Upper lobe of left lung (tissue), 6 donors: ENCODE measurements around the gene ARHGAP26. TPM values are rescaled to one million over a fixed set of nuclear protein-coding genes. Genes with fewer than 3 reads are reported as not detected.

Experiments
- ATAC-seq, 2 donors: fragments of 200-7000 bp; cut with Tn5 transposase; one replicate each; pipeline ENCODE4 v1.9.1; 2022; ENCODE audit warnings: mild to moderate bottlenecking in 2 of 2, moderate library complexity in 2 of 2; ENCODE audit not compliant: low FRiP score in 2 of 2
- DNase-seq, 2 donors: peaks; one replicate each; pipeline ENCODE4 v3.0.0-alpha.2; 2019 to 2020
- H3K27ac ChIP-seq, 4 donors: fragments of 200-600 bp; sonication (generic); one replicate each; pipeline ENCODE4 v1.5.1; 2016 to 2019
- H3K27me3 ChIP-seq, 4 donors: fragments of 200-600 bp; sonication (generic); one replicate each; pipeline ENCODE4 v1.5.1; 2017 to 2019
- H3K36me3 ChIP-seq, 4 donors: fragments of 200-600 bp; sonication (generic); one replicate each; pipeline ENCODE4 v1.5.1; 2016 to 2019
- H3K4me1 ChIP-seq, 4 donors: fragments of 200-600 bp; sonication (generic); one replicate each; pipeline ENCODE4 v1.5.1; 2018 to 2019
- H3K4me3 ChIP-seq, 4 donors: fragments of 200-600 bp; sonication (generic); one replicate each; pipeline ENCODE4 v1.5.1; 2017 to 2019; ENCODE audit warnings: mild to moderate bottlenecking in 2 of 4, moderate library complexity in 1 of 4
- H3K9me3 ChIP-seq, 4 donors: fragments of 200-600 bp; sonication (generic); one replicate each; pipeline ENCODE4 v1.5.1; 2018 to 2019
- CTCF ChIP-seq, 6 experiments: fragments of 450-650 bp in 4 of 6; fragments of 200-600 bp in 2 of 6; sonication (generic) in 2 of 6; IDR thresholded peaks; one replicate each; pipeline ENCODE4 v1.5.1; 2016 to 2019; ENCODE audit warnings: antibody characterized with exemption in 6 of 6
- EP300 ChIP-seq, 4 donors: sonication (generic); formaldehyde crosslinking; IDR thresholded peaks; one replicate each; pipeline ENCODE4 v1.5.1; 2017; ENCODE audit warnings: antibody characterized with exemption in 4 of 4, control low read depth in 2 of 4
- POLR2A ChIP-seq, 4 donors: fragments of 450-650 bp; IDR thresholded peaks; one replicate each; pipeline ENCODE4 v1.5.1; 2016 to 2017; ENCODE audit warnings: antibody characterized with exemption in 4 of 4, mild to moderate bottlenecking in 2 of 4
- POLR2AphosphoS5 ChIP-seq, 2 donors: sonication (generic); formaldehyde crosslinking; IDR thresholded peaks; one replicate each; pipeline ENCODE4 v1.5.1; 2017; ENCODE audit warnings: antibody characterized with exemption in 2 of 2
- WGBS, 2 donors: methylation state at CpG; one replicate each; pipeline ENCODE4 v1.1.5; 2017 to 2018; 5-methylcytosine and 5-hydroxymethylcytosine counted together
- total RNA-seq, 6 donors: library from RNA; depleted of rRNA in 4 of 6; stranded (reverse); fragments of >200 nt in 4 of 6; gene quantifications; one replicate each; pipeline versions ENCODE4 v1.1.0 to v1.2.1, GENCODE V29; 2016 to 2021
- donor health status: DM: no; HTN: no; CAD: no; lungs with moderate emphysema.
- donor health status: DM: no; HTN: yes; CAD: no; lungs with severe emphysema.

ARHGAP26 gene
- total RNA-seq, 6 donors from 2014 or later = 34.9 to 90.1 (median 38.9) TPM

DNA sequence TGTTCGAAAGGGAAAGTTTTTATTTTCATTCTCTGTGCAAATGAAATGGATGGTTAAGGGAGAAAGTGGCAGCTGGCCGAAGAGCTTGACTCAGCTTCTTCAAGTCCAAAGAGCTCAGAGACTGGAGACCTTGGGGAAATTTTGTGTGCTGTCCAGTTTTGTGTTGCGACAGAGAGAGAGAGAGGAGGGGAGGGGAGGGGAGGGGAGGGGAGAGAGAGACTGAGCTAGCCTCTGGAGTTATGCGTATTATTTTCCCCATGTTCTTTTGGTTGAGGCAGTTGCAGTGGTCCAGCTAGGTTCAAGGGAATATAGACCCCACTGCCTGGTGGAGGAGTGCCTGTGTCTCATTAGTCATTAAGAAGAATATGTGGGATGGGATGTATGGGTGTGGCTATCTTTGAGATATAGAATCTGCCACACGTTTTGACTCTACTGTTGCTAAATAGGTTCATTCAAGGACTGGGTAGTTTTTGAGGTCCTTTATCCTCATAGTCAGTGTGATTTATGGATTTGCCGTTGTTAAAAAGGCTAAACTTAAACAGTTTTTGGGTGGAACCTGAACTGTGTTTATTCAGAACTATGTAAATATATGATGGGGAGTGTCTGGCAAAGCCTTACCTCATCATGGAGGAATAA is 69.7 kb downstream of the ARHGAP26 start:
- Histone ChIP-seq H3K4me3 (no peak overlapping the region), H3K27ac (peak overlapping the region in 1 of 4 donors; percentile 33), H3K27me3 (no peaks in the 10 kb centered on the region), H3K4me1 (peaks cover 15 to 30% (median 17%) of the 10 kb centered on the region in 4 donors), H3K36me3 (no peaks in the 10 kb centered on the region), H3K9me3 (no peaks in the 10 kb centered on the region)
- no peak for TF ChIP-seq POLR2AphosphoS5 (IDR thresholded peaks at IDR 0.05)
- TF ChIP-seq POLR2A (IDR thresholded peaks at IDR 0.05) = no peak
- TF ChIP-seq CTCF (IDR thresholded peaks at IDR 0.05) = no peak
- TF ChIP-seq EP300 (IDR thresholded peaks at IDR 0.05) = no peak
- DNase-seq = peak in 1 of 2 donors; percentile 69
- WGBS, 2 donors = 39 to 42% methylated on average over 6 of the region's 6 CpGs
- ATAC-seq = peak; percentile 66 to 75

DNA sequence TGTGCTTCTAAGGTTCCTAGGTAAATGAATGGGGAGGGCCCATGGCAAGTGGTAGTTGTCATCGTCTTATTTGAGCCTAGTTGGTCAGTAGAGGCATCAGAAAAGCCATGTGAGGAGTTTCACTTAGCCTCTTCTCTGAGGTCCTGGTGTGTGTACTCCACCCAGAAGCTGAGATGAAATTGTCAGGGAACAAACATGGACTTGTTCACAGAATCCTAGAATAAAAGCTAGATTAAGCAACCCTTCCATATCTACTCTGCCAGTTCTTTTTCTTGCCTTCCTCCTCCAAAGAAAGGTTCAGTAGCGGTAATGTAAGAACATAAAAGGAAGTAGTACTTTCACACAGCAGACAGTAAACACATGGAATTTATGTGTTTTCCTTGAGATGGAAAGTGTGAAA is 70.4 kb downstream of the ARHGAP26 start:
- ATAC-seq (peak in 1 of 2 donors; percentile 47), DNase-seq (no peak)
- TF ChIP-seq POLR2A (IDR thresholded peaks at IDR 0.05) (no peak), CTCF (IDR thresholded peaks at IDR 0.05) (no peak), EP300 (IDR thresholded peaks at IDR 0.05) (no peak), POLR2AphosphoS5 (IDR thresholded peaks at IDR 0.05) (no peak)
- WGBS, 2 donors = 64 to 81% methylated on average over 2 of the region's 2 CpGs
- Histone ChIP-seq H3K27me3 (no peaks in the 10 kb centered on the region), H3K4me3 (no peak overlapping the region), H3K27ac (peak overlapping the region in 1 of 4 donors; percentile 1), H3K9me3 (no peaks in the 10 kb centered on the region), H3K36me3 (no peaks in the 10 kb centered on the region), H3K4me1 (peaks cover 22 to 37% (median 23%) of the 10 kb centered on the region in 4 donors)

- peaks cover 31 to 45% (median 33%) of the 10 kb centered on the region in 4 donors for H3K4me1 ChIP-seq
- H3K9me3 ChIP-seq = no peaks in the 10 kb centered on the region
- no peak for TF ChIP-seq POLR2AphosphoS5 (IDR thresholded peaks at IDR 0.05)
- no peak for TF ChIP-seq POLR2A (IDR thresholded peaks at IDR 0.05)
- TF ChIP-seq CTCF (IDR thresholded peaks at IDR 0.05) = no peak
- no peak for TF ChIP-seq EP300 (IDR thresholded peaks at IDR 0.05)
- no peaks in the 10 kb centered on the region for H3K27me3 ChIP-seq
- peak in 1 of 2 donors; percentile 72 for ATAC-seq
- H3K4me3 ChIP-seq = no peak overlapping the region
- H3K27ac ChIP-seq = no peak overlapping the region
- no peaks in the 10 kb centered on the region for H3K36me3 ChIP-seq
- no peak for DNase-seq
- 78 to 86% methylated on average over 6 of the region's 6 CpGs for WGBS, 2 donors
These were observed 71.5 kb downstream of the ARHGAP26 start for GRCh38 chr5:142841511-142842265.

DNA sequence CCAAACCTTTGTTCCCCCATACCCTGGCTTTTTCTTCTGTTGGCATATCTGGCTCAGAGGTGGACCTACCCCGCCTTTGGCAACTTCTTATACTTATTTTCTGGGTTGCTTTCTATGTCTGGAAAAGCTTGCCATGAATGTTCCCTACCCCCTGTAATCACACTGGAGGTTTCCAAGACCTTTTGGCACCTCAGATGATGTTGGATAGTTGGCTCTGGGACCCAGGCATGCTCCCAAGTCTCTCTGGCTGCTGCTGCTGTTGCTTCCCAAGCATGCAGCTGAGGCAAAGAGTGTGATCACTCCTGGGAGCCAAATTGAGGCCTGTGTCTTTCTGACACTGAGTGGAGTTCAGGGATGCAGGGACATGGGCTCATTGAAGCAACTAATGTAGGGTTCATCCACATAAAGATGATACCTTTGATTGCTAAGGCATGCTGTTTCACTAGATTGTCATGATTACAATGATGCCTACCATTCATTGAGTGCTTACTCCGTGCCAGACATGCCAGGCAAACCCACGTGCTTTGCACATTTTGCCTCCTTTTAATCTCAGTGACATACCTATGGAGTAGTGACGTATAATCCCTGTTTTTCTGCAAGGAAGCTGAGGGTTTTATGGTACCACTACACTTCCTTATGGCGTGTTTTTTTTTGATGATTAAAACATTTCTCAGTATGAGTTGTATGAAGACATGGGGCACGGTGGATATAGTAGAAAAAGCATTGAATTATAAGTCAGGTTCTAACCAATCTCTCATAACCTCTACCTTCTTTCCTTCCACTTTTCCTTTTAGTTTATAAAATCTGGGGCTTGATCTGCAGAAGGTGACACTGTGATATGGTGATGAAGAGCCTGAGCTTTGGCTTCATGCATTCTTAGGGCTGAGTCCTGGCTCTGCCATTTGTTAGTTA is 73.1 kb downstream of the ARHGAP26 start:
- 87 to 89% methylated on average over 6 of the region's 6 CpGs for WGBS, 2 donors
- no peaks in the 10 kb centered on the region for H3K27me3 ChIP-seq
- DNase-seq (no peak), ATAC-seq (no peak)
- H3K36me3 ChIP-seq = no peaks in the 10 kb centered on the region
- no peak overlapping the region for H3K27ac ChIP-seq
- TF ChIP-seq POLR2AphosphoS5 (IDR thresholded peaks at IDR 0.05) (no peak), CTCF (IDR thresholded peaks at IDR 0.05) (no peak), POLR2A (IDR thresholded peaks at IDR 0.05) (no peak), EP300 (IDR thresholded peaks at IDR 0.05) (no peak)
- peaks cover 31 to 45% (median 34%) of the 10 kb centered on the region in 4 donors for H3K4me1 ChIP-seq
- H3K4me3 ChIP-seq = no peak overlapping the region
- no peaks in the 10 kb centered on the region for H3K9me3 ChIP-seq
